ENCODE results near the gene GBF1.

DNA sequence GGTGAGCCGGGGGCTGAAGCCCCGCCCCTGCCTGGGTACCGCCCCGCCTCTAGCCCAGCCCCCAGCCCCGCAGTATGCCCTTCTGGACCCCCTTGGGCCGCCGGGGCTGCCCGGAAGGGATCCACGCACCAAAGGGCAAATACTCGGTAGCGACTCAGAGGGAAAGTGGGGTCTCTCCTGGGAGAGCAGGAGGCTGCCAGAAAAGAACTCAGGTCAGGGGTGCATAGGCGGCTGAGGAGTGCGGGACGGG, 176.1 kb downstream of the GBF1 start:
- TF ChIP-seq NFRKB (IDR thresholded peaks at IDR 0.05) (no peak), PKNOX1 (IDR thresholded peaks at IDR 0.05) (no peak), FOXA1 (IDR thresholded peaks at IDR 0.05) (no peak)
